Pancreas (tissue), 10 donors: ENCODE measurements around the gene MAML3. TPM values are rescaled to one million over a fixed set of nuclear protein-coding genes. Genes with fewer than 3 reads are reported as not detected.

Experiments
- ATAC-seq, 4 donors: fragments of 200-7000 bp; cut with Tn5 transposase; one replicate each; pipeline versions ENCODE4 v1.8.0 to v1.9.1; 2020; ENCODE audit warnings: mild to moderate bottlenecking in 4 of 4, moderate library complexity in 4 of 4
- DNase-seq, 6 donors: peaks; one replicate each; pipeline ENCODE4 v3.0.0-alpha.2; 2020
- FAIRE-seq: peaks from 2 replicates; lab custom pipeline; 2012; peaks lifted over from hg19 to GRCh38; lab: Jason Lieb, UNC
- H3K27ac ChIP-seq, 4 donors: fragments of 200-600 bp; sonication (generic); 1 replicate in 3 of 4; 2 replicates in 1 of 4; pipeline versions ENCODE4 v1.5.0 to v1.8.0; 2020
- H3K27me3 ChIP-seq, 4 donors: fragments of 200-600 bp; one replicate each; pipeline ENCODE4 v1.8.0; 2021
- H3K36me3 ChIP-seq, 3 donors: fragments of 200-600 bp; sonication (generic) in 1 of 3; one replicate each; pipeline versions ENCODE4 v1.5.0 to v1.8.0; 2020 to 2021
- H3K4me1 ChIP-seq, 3 donors: fragments of 200-600 bp; one replicate each; pipeline ENCODE4 v1.8.0; 2021
- H3K4me3 ChIP-seq, 4 donors: fragments of 200-600 bp; sonication (generic) in 2 of 4; one replicate each; pipeline versions ENCODE4 v1.5.0 to v1.8.0; 2020 to 2021
- H3K9me3 ChIP-seq, 4 donors: fragments of 200-600 bp; one replicate each; pipeline ENCODE4 v1.8.0; 2021
- CTCF ChIP-seq, 4 donors: fragments of 200-600 bp; sonication (generic) in 3 of 4; IDR thresholded peaks; one replicate each; pipeline versions ENCODE4 v1.5.0 to v1.8.0; 2021; ENCODE audit warnings: antibody characterized with exemption in 4 of 4
- WGBS, 2 donors: extraction: QIAGEN DNeasy Blood & Tissue Kit; methylation state at CpG; one replicate each; pipeline ENCODE4 v1.1.7; 2013; 5-methylcytosine and 5-hydroxymethylcytosine counted together
- intact Hi-C, 3 donors: fragments of 100-400 bp; cut with DNase I; formaldehyde crosslinking; loops; one replicate each; pipeline versions ENCODE4 v1.11.1 to v1.14.2; 2022
- polyA plus RNA-seq, 2 donors: library from polyadenylated mRNA; stranded (reverse); fragments of 200-250 nt; gene quantifications; one replicate each; pipeline ENCODE4 v1.2.3, GENCODE V29; 2013
- total RNA-seq, 6 donors: library from RNA; stranded (reverse); fragmentation: NEBNext Ultra II Directional in 4 of 6; extraction: Animal tissue kit (Norgen Biotek cat#: 25700) in 4 of 6; gene quantifications; one replicate each; pipeline versions ENCODE4 v1.2.1 to v1.2.4, GENCODE V29; 2021 to 2023
- donor health status: healthy with polysubstance abuse.
- donor health status: DM: no; HTN: no; CAD: no; lungs with moderate emphysema.
- donor health status: DM: no; HTN: no; CAD: no.
- donor health status: control.
- donor health status: control.
- donor health status: Bipolar disorder and iron deficiency.
- donor health status: DM: yes; HTN: yes; CAD: no.
- donor health status: DM: no; HTN: no; CAD: no.
- donor health status: DM: no; HTN: no; CAD: no.
- donor health status: DM: yes; HTN: yes; CAD: no.

The MAML3 gene
- total and polyA plus RNA-seq, 8 donors, result 3.8 to 8.9 (median 5.9) TPM

GRCh38 chr4:139756391-139757180 lies 397.4 kb downstream of the MAML3 start:
- no peaks in the 10 kb centered on the region for H3K9me3 ChIP-seq
- ATAC-seq, result peak in 3 of 4 donors; percentile 20 to 51 (median 40)
- WGBS, 2 donors, result 48 to 60% methylated on average over 10 of the region's 10 CpGs
- no peak for DNase-seq
- H3K27me3 ChIP-seq, result no peaks in the 10 kb centered on the region
- no peaks in the 10 kb centered on the region for H3K4me1 ChIP-seq
- no peaks in the 10 kb centered on the region for H3K36me3 ChIP-seq
- intact Hi-C loops, result no loop called here
- H3K27ac ChIP-seq, result no peak overlapping the region
- H3K4me3 ChIP-seq, result no peak overlapping the region
- no peak for TF ChIP-seq CTCF (IDR thresholded peaks at IDR 0.05)
- no peak for FAIRE-seq

- intact Hi-C loops, result no loop called here
- H3K9me3 ChIP-seq, result no peaks in the 10 kb centered on the region
- WGBS, 2 donors, result 85 to 86% methylated on average over 12 of the region's 12 CpGs
- no peaks in the 10 kb centered on the region for H3K4me1 ChIP-seq
- no peak overlapping the region for H3K27ac ChIP-seq
- DNase-seq (no peak), ATAC-seq (no peak), FAIRE-seq (no peak)
- H3K27me3 ChIP-seq, result no peaks in the 10 kb centered on the region
- no peaks in the 10 kb centered on the region for H3K36me3 ChIP-seq
- no peak overlapping the region for H3K4me3 ChIP-seq
- TF ChIP-seq CTCF (IDR thresholded peaks at IDR 0.05), result no peak
These were observed 399.0 kb downstream of the MAML3 start for GRCh38 chr4:139754938-139755337.

GRCh38 chr4:139753686-139754085 lies 400.3 kb downstream of the MAML3 start:
- Histone ChIP-seq H3K4me3 (no peak overlapping the region), H3K9me3 (no peaks in the 10 kb centered on the region), H3K27me3 (no peaks in the 10 kb centered on the region), H3K36me3 (no peaks in the 10 kb centered on the region), H3K4me1 (no peaks in the 10 kb centered on the region), H3K27ac (no peak overlapping the region)
- intact Hi-C loops, result no loop called here
- 67 to 72% methylated on average over 3 of the region's 3 CpGs for WGBS, 2 donors
- FAIRE-seq (no peak), ATAC-seq (no peak), DNase-seq (no peak)
- TF ChIP-seq CTCF (IDR thresholded peaks at IDR 0.05), result no peak

GRCh38 chr4:139749835-139750498 lies 404.0 kb downstream of the MAML3 start:
- intact Hi-C loops, result no loop called here
- no peaks in the 10 kb centered on the region for H3K4me1 ChIP-seq
- ATAC-seq, result no peak
- DNase-seq, result no peak
- H3K9me3 ChIP-seq, result no peaks in the 10 kb centered on the region
- no peak overlapping the region for H3K4me3 ChIP-seq
- WGBS, 2 donors, result 92 to 97% methylated on average over 4 of the region's 4 CpGs
- TF ChIP-seq CTCF (IDR thresholded peaks at IDR 0.05), result no peak
- no peak overlapping the region for H3K27ac ChIP-seq
- H3K27me3 ChIP-seq, result no peaks in the 10 kb centered on the region
- no peak for FAIRE-seq
- H3K36me3 ChIP-seq, result no peaks in the 10 kb centered on the region

GRCh38 chr4:139749338-139749737 lies 404.6 kb downstream of the MAML3 start:
- no peak for DNase-seq
- intact Hi-C loops, result no loop called here
- H3K27me3 ChIP-seq, result no peaks in the 10 kb centered on the region
- no peaks in the 10 kb centered on the region for H3K4me1 ChIP-seq
- H3K9me3 ChIP-seq, result no peaks in the 10 kb centered on the region
- 89% methylated on average over 6 of the region's 6 CpGs for WGBS, 2 donors
- ATAC-seq, result no peak
- no peak overlapping the region for H3K27ac ChIP-seq
- no peak for TF ChIP-seq CTCF (IDR thresholded peaks at IDR 0.05)
- FAIRE-seq, result no peak
- H3K36me3 ChIP-seq, result no peaks in the 10 kb centered on the region
- no peak overlapping the region for H3K4me3 ChIP-seq
